ENCODE results near the gene ASF1A.

Gene ASF1A

GRCh38 chr6:118934461-118935330 is 40.7 kb downstream of the ASF1A start, which contains the start of gene MCM9:
Gene MCM9, minus strand, starts transcription at chr6:118935159. Its CDS starts 3,436 bp downstream, at chr6:118931723.
- peak; percentile 87 to 90 for DNase-seq (ENCODE audit: low read depth in 2 of 2)
- no peak for TF ChIP-seq CTCF (IDR thresholded peaks at IDR 0.05; ENCODE audit: low read depth, low read length)
- peak within 1 kb of the TSS; percentile 79 to 92 for H3K4me3 ChIP-seq (replicated peaks in 1 of 2; ENCODE audit: low read depth in 2 of 2, low read length in 2 of 2)

GRCh38 chr6:118935331-118935668 is 41.3 kb downstream of the ASF1A start:
- DNase-seq (ENCODE audit: low read depth in 2 of 2), result no peak
- TF ChIP-seq CTCF (IDR thresholded peaks at IDR 0.05; ENCODE audit: low read depth, low read length), result no peak
- H3K4me3 ChIP-seq (replicated peaks in 1 of 2; ENCODE audit: low read depth in 2 of 2, low read length in 2 of 2), result peak overlapping the region; percentile 59 to 79

GRCh38 chr6:118935978-118936703 is 42.2 kb downstream of the ASF1A start:
- no peak for TF ChIP-seq CTCF (IDR thresholded peaks at IDR 0.05; ENCODE audit: low read depth, low read length)
- no peak overlapping the region for H3K4me3 ChIP-seq (replicated peaks in 1 of 2; ENCODE audit: low read depth in 2 of 2, low read length in 2 of 2)
- no peak for DNase-seq (ENCODE audit: low read depth in 2 of 2)

- TF ChIP-seq CTCF (IDR thresholded peaks at IDR 0.05; ENCODE audit: low read depth, low read length), result no peak
Measured at GRCh38 chr6:118939683-118940082, 45.7 kb downstream of the ASF1A start.

GRCh38 chr6:118940770-118941169 is 46.8 kb downstream of the ASF1A start:
- TF ChIP-seq CTCF (IDR thresholded peaks at IDR 0.05; ENCODE audit: low read depth, low read length), result no peak
- DNase-seq (ENCODE audit: low read depth in 2 of 2), result no peak
- no peak overlapping the region for H3K4me3 ChIP-seq (replicated peaks in 1 of 2; ENCODE audit: low read depth in 2 of 2, low read length in 2 of 2)

More at GRCh38 chr6:118939683-118940082, 45.7 kb downstream of the ASF1A start:
- H3K4me3 ChIP-seq (replicated peaks in 1 of 2; ENCODE audit: low read depth in 2 of 2, low read length in 2 of 2), result no peak overlapping the region
- no peak for DNase-seq (ENCODE audit: low read depth in 2 of 2)

- no peak for DNase-seq (ENCODE audit: low read depth in 2 of 2)
- no peak overlapping the region for H3K4me3 ChIP-seq (replicated peaks in 1 of 2; ENCODE audit: low read depth in 2 of 2, low read length in 2 of 2)
- TF ChIP-seq CTCF (IDR thresholded peaks at IDR 0.05; ENCODE audit: low read depth, low read length), result no peak
Measured at GRCh38 chr6:118945217-118945616, 51.3 kb downstream of the ASF1A start.
